ENCODE results near the gene PTPRG. TPM values are rescaled to one million over a fixed set of nuclear protein-coding genes. Genes with fewer than 3 reads are reported as not detected.
A peak's percentile ranks its signal among the peaks of the same experiment; 100 is the strongest.

PTPRG gene
- total RNA-seq: 148 TPM in 2 replicates

DNA sequence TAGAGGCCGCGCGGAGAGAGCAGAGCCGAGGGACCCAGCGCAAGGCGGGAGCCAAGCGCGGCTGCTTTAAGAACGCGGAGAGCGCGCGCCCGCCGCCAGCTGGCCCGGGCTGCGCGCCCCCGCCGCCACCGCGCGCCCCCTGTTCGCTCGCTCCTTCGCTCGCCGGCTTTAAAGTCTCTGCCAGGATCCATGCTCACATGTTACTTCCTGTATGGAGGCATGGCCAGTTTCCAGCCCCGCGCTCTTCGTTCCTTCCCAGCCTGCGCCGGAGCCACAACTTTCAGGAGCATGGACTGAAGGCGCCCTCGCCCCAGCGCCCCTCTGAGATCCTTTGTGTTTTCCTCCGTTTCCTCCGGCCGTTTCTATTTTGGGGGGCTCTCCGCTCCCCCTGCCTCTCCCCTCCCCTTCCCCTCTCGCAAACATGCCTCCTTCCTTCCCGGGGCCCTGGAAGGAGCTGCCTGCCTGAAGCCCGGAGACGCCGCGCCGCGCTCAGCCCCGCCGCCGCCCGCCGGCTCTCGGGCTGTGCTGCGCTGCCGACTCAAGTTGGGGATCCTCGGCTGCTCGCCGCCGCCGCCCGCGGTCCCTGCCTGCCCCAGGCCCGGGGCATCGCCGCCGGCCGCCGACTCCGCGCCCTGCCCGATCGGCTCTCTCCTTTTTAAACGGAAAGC is at the start of gene PTPRG:
Gene PTPRG (plus strand): TSS at position 198 of the 668 bp plus-strand sequence. CDS start 717 bp downstream, outside the sequence.
- peak within 1 kb of the TSS; percentile 92 for H3K4me3 ChIP-seq (ENCODE audit: insufficient read depth, low read length)
- peaks cover 28% of the 10 kb centered on the region for H3K4me1 ChIP-seq (ENCODE audit: insufficient read depth, low read length)
- peaks cover 44% of the 10 kb centered on the region for H3K79me2 ChIP-seq (ENCODE audit: insufficient read depth, low read length)
- peak within 1 kb of the TSS; percentile 87 for H3K27ac ChIP-seq (ENCODE audit: low read depth, low read length)
- H3K36me3 ChIP-seq (ENCODE audit: insufficient read depth, low read length): no peaks in the 10 kb centered on the region
- DNase-seq (ENCODE audit: insufficient read length, low spot score, missing footprints): peak; percentile 98
- H3K27me3 ChIP-seq (ENCODE audit: insufficient read depth, low read length): no peaks in the 10 kb centered on the region
- H3K4me2 ChIP-seq (ENCODE audit: insufficient read depth, low read length): peak within 1 kb of the TSS; percentile 96
- no peak for TF ChIP-seq CTCF (IDR thresholded peaks at IDR 0.05; ENCODE audit: extremely low read depth, low read depth, low read length)
- peak within 1 kb of the TSS; percentile 91 for H2AFZ ChIP-seq (ENCODE audit: low read length)
- H3K9me3 ChIP-seq (ENCODE audit: low read depth, low read length): no peaks in the 10 kb centered on the region
- peaks cover 9% of the 10 kb centered on the region for H4K20me1 ChIP-seq (ENCODE audit: insufficient read depth, low read length)

GRCh38 chr3:61518590-61518989 is 42.8 kb upstream of the PTPRG start:
- Histone ChIP-seq H3K4me2 (ENCODE audit: insufficient read depth, low read length) (no peak overlapping the region), H4K20me1 (ENCODE audit: insufficient read depth, low read length) (no peaks in the 10 kb centered on the region), H2AFZ (ENCODE audit: low read length) (no peak overlapping the region), H3K27ac (ENCODE audit: low read depth, low read length) (no peak overlapping the region), H3K79me2 (ENCODE audit: insufficient read depth, low read length) (no peaks in the 10 kb centered on the region), H3K9me3 (ENCODE audit: low read depth, low read length) (no peaks in the 10 kb centered on the region), H3K4me1 (ENCODE audit: insufficient read depth, low read length) (no peaks in the 10 kb centered on the region), H3K4me3 (ENCODE audit: insufficient read depth, low read length) (no peak overlapping the region), H3K27me3 (ENCODE audit: insufficient read depth, low read length) (peaks cover 5% of the 10 kb centered on the region), H3K36me3 (ENCODE audit: insufficient read depth, low read length) (no peaks in the 10 kb centered on the region)
- no peak for DNase-seq (ENCODE audit: insufficient read length, low spot score, missing footprints)
- TF ChIP-seq CTCF (IDR thresholded peaks at IDR 0.05; ENCODE audit: extremely low read depth, low read depth, low read length): no peak

- H3K27ac ChIP-seq (ENCODE audit: low read depth, low read length): no peak overlapping the region
- H3K9me3 ChIP-seq (ENCODE audit: low read depth, low read length): no peaks in the 10 kb centered on the region
- no peak overlapping the region for H3K4me3 ChIP-seq (ENCODE audit: insufficient read depth, low read length)
- no peak overlapping the region for H2AFZ ChIP-seq (ENCODE audit: low read length)
- no peak for TF ChIP-seq CTCF (IDR thresholded peaks at IDR 0.05; ENCODE audit: extremely low read depth, low read depth, low read length)
- no peak for DNase-seq (ENCODE audit: insufficient read length, low spot score, missing footprints)
- peaks cover 5% of the 10 kb centered on the region for H3K27me3 ChIP-seq (ENCODE audit: insufficient read depth, low read length)
- no peaks in the 10 kb centered on the region for H3K4me1 ChIP-seq (ENCODE audit: insufficient read depth, low read length)
- no peaks in the 10 kb centered on the region for H4K20me1 ChIP-seq (ENCODE audit: insufficient read depth, low read length)
- no peak overlapping the region for H3K4me2 ChIP-seq (ENCODE audit: insufficient read depth, low read length)
- no peaks in the 10 kb centered on the region for H3K36me3 ChIP-seq (ENCODE audit: insufficient read depth, low read length)
- no peaks in the 10 kb centered on the region for H3K79me2 ChIP-seq (ENCODE audit: insufficient read depth, low read length)
Measured at GRCh38 chr3:61520966-61521628, 40.3 kb upstream of the PTPRG start.

DNA sequence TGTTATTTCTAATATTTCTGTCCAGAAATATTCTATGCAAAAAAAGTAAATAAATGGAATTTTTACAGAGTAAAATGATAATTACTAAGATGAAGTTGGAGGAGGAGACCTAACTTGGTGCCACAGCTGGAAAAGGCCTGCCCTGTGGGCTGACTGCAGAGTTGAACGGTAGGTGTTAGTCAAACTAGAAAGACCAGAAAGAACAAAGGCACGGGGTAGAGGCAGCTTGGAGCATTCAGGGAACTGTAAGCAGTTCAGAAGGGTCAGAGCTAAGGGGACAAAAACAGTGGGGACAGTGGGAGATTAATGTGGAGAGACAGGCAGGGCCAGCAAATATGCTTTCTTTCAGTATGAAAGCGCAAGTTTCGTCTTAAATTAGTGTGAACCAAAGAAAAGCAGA is 39.3 kb upstream of the PTPRG start:
- Histone ChIP-seq H3K4me3 (ENCODE audit: insufficient read depth, low read length) (no peak overlapping the region), H3K27me3 (ENCODE audit: insufficient read depth, low read length) (peaks cover 5% of the 10 kb centered on the region), H4K20me1 (ENCODE audit: insufficient read depth, low read length) (no peaks in the 10 kb centered on the region), H3K4me2 (ENCODE audit: insufficient read depth, low read length) (no peak overlapping the region), H3K9me3 (ENCODE audit: low read depth, low read length) (no peaks in the 10 kb centered on the region), H3K27ac (ENCODE audit: low read depth, low read length) (no peak overlapping the region), H2AFZ (ENCODE audit: low read length) (no peak overlapping the region), H3K36me3 (ENCODE audit: insufficient read depth, low read length) (no peaks in the 10 kb centered on the region), H3K4me1 (ENCODE audit: insufficient read depth, low read length) (no peaks in the 10 kb centered on the region), H3K79me2 (ENCODE audit: insufficient read depth, low read length) (no peaks in the 10 kb centered on the region)
- no peak for TF ChIP-seq CTCF (IDR thresholded peaks at IDR 0.05; ENCODE audit: extremely low read depth, low read depth, low read length)
- no peak for DNase-seq (ENCODE audit: insufficient read length, low spot score, missing footprints)

All from osteoblast (primary cell).